Gastrocnemius medialis (tissue), 4 donors: ENCODE measurements around the gene FMO4. TPM values are rescaled to one million over a fixed set of nuclear protein-coding genes. Genes with fewer than 3 reads are reported as not detected.
A peak's percentile ranks its signal among the peaks of the same experiment; 100 is the strongest.

Experiments
- ATAC-seq, 2 donors: fragments of 150-250 bp; one replicate each; pipeline ENCODE4 v1.9.1; 2016
- DNase-seq, 2 donors: peaks; one replicate each; pipeline ENCODE4 v3.0.0-alpha.2; 2019
- H3K27ac ChIP-seq, 4 donors: fragments of 200-600 bp; sonication (generic); 1 replicate in 1 of 4; 2 replicates in 3 of 4; pipeline ENCODE4 v1.5.1; 2016 to 2018; ENCODE audit warnings: mild to moderate bottlenecking in 2 of 4, moderate library complexity in 1 of 4
- H3K27me3 ChIP-seq, 3 donors: fragments of 200-600 bp; sonication (generic) in 2 of 3; 1 replicate in 1 of 3; 2 replicates in 2 of 3; pipeline versions ENCODE4 v1.5.1 to v1.6.0; 2016 to 2019; ENCODE audit warnings: mild to moderate bottlenecking in 1 of 3, moderate library complexity in 1 of 3
- H3K36me3 ChIP-seq, 2 donors: fragments of 200-600 bp; sonication (generic) in 1 of 2; one replicate each; pipeline ENCODE4 v1.5.1; 2017 to 2018
- H3K4me1 ChIP-seq, 2 donors: fragments of 200-600 bp; sonication (generic) in 1 of 2; one replicate each; pipeline ENCODE4 v1.5.1; 2016 to 2017; ENCODE audit warnings: mild to moderate bottlenecking in 2 of 2
- H3K4me3 ChIP-seq, 4 donors: fragments of 200-600 bp; sonication (generic) in 3 of 4; 1 replicate in 1 of 4; 2 replicates in 3 of 4; pipeline ENCODE4 v1.5.1; 2016 to 2019; ENCODE audit warnings: mild to moderate bottlenecking in 2 of 4
- H3K9me3 ChIP-seq, 3 donors: fragments of 200-600 bp; sonication (generic) in 2 of 3; 1 replicate in 1 of 3; 2 replicates in 2 of 3; pipeline ENCODE4 v1.5.1; 2016 to 2019
- POLR2A ChIP-seq, 2 donors: fragments of 450-650 bp; IDR thresholded peaks; one replicate each; pipeline ENCODE4 v1.6.1; 2017; ENCODE audit warnings: antibody characterized with exemption in 2 of 2, mild to moderate bottlenecking in 2 of 2, moderate library complexity in 2 of 2
- in situ Hi-C, 4 donors: fragments of 200-750 bp; cut with MboI; loops; one replicate each; pipeline versions ENCODE4 v1.15.0 to v1.8.0; 2017; ENCODE audit warnings: low sequenced_read_pairs in 4 of 4
- intact Hi-C: fragments of 100-400 bp; cut with DNase I; formaldehyde crosslinking; loops from one replicate; pipeline ENCODE4 v1.15.1; 2023; ENCODE audit warnings: low total_unique reads
- total RNA-seq, 4 donors: library from RNA; depleted of rRNA; stranded (reverse); fragments of >200 nt; gene quantifications; one replicate each; pipeline versions ENCODE4 v1.1.0 to v1.2.3, GENCODE V29; 2016
- TF ChIP-seq, protein P1 (sequence below), 5 experiments: fragments of 450-650 bp in 3 of 5; fragments of 200-600 bp in 2 of 5; sonication (generic) in 2 of 5; IDR thresholded peaks in 4 of 5; conservative IDR thresholded peaks in 1 of 5; 1 replicate in 4 of 5; 2 replicates in 1 of 5; pipeline ENCODE4 v1.5.1; 2016 to 2019; ENCODE audit warnings: antibody characterized with exemption in 5 of 5, mild to moderate bottlenecking in 3 of 5, moderate library complexity in 3 of 5

FMO4 gene, protein sequence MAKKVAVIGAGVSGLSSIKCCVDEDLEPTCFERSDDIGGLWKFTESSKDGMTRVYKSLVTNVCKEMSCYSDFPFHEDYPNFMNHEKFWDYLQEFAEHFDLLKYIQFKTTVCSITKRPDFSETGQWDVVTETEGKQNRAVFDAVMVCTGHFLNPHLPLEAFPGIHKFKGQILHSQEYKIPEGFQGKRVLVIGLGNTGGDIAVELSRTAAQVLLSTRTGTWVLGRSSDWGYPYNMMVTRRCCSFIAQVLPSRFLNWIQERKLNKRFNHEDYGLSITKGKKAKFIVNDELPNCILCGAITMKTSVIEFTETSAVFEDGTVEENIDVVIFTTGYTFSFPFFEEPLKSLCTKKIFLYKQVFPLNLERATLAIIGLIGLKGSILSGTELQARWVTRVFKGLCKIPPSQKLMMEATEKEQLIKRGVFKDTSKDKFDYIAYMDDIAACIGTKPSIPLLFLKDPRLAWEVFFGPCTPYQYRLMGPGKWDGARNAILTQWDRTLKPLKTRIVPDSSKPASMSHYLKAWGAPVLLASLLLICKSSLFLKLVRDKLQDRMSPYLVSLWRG
- 1 to 10 TPM in 2 of 4 donors, under 1 TPM in 2; 0.36 to 2.9 (median 0.94) TPM for total RNA-seq

DNA sequence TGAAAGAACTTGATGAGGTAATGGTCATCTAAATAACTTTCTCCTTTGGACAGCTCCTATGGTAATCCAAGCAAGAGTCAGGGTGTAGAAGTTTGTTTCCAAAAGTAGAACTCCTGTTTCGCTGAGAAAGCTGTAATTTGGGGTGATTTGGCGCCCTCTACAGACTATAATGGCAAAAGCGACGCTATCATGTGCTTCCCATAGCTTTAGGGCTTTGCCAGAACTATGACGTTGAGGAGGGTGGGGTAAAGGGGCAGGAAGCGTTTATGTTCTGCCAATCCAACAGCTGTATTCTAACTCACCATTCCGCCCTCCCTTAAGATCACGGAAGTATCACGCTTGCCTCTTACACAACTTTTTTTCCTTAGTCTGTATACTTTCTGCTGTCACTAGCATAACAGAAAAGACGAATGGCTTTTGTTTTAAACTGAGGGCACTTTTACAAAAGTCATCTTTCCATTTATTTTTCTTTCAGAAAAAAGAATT is at the start of gene FMO4:
FMO4 (plus strand) TSS at position 349 of the 486 bp plus-strand sequence. CDS start 5,643 bp downstream, outside the sequence.
- TF ChIP-seq, protein P1, sequence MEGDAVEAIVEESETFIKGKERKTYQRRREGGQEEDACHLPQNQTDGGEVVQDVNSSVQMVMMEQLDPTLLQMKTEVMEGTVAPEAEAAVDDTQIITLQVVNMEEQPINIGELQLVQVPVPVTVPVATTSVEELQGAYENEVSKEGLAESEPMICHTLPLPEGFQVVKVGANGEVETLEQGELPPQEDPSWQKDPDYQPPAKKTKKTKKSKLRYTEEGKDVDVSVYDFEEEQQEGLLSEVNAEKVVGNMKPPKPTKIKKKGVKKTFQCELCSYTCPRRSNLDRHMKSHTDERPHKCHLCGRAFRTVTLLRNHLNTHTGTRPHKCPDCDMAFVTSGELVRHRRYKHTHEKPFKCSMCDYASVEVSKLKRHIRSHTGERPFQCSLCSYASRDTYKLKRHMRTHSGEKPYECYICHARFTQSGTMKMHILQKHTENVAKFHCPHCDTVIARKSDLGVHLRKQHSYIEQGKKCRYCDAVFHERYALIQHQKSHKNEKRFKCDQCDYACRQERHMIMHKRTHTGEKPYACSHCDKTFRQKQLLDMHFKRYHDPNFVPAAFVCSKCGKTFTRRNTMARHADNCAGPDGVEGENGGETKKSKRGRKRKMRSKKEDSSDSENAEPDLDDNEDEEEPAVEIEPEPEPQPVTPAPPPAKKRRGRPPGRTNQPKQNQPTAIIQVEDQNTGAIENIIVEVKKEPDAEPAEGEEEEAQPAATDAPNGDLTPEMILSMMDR (IDR thresholded peaks at IDR 0.05 in 4 of 5, conservative IDR thresholded peaks at IDR 0.05 in 1 of 5), result peak; percentile 46 to 69 (median 62)
- peak in 1 of 2 donors; percentile 34 for TF ChIP-seq POLR2A (IDR thresholded peaks at IDR 0.05)
- Histone ChIP-seq H3K9me3 (no peaks in the 10 kb centered on the region), H3K27ac (peak within 1 kb of the TSS; percentile 61 to 72 (median 66)), H3K4me3 (peak within 1 kb of the TSS; percentile 14 to 50 (median 30)), H3K27me3 (no peaks in the 10 kb centered on the region), H3K4me1 (peaks cover 0 to 12% of the 10 kb centered on the region in 2 donors), H3K36me3 (no peaks in the 10 kb centered on the region)
- peak; percentile 100 for ATAC-seq
- intact Hi-C loops (loop anchor here (1.0 to 10.0 kb wide), 5 partner anchors 69 to 1419 kb away; partner anchors contain the start of genes SCYL3 and VAMP4), in situ Hi-C loops (loop anchor here in 3 of 4 donors (10.0 to 25.0 kb wide), 2 partner anchors 69 to 352 kb away; partner anchors contain the start of gene FMO1 (in 1 of the 3))
- peak; percentile 82 to 87 for DNase-seq

DNA sequence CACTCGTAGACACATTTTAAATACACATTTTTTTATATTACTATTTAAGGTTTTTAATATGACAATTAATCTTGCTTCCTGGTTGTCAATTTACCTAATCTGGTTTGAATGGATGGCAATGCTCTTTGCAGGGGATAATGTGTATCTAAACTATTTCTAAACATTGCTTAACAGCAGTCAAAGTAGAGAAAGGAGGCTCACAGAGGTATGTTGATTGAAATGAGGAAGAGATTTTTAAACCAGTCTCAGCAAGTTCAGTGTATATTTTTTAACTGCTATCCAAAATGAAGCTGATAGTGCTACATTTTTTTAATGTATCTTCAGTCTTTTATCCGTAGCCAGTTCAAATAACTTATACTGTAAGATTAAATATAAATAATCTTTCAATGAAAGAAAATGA is 48.3 kb upstream of the FMO4 start:
- Histone ChIP-seq H3K27ac (no peak overlapping the region), H3K27me3 (no peaks in the 10 kb centered on the region), H3K9me3 (no peaks in the 10 kb centered on the region), H3K36me3 (no peaks in the 10 kb centered on the region), H3K4me3 (no peak overlapping the region), H3K4me1 (no peaks in the 10 kb centered on the region)
- in situ Hi-C loops, result no loop called here
- DNase-seq (no peak), ATAC-seq (no peak)
- intact Hi-C loops, result no loop called here
- TF ChIP-seq, protein P1 (IDR thresholded peaks at IDR 0.05 in 4 of 5, conservative IDR thresholded peaks at IDR 0.05 in 1 of 5), result no peak
- no peak for TF ChIP-seq POLR2A (IDR thresholded peaks at IDR 0.05)

DNA sequence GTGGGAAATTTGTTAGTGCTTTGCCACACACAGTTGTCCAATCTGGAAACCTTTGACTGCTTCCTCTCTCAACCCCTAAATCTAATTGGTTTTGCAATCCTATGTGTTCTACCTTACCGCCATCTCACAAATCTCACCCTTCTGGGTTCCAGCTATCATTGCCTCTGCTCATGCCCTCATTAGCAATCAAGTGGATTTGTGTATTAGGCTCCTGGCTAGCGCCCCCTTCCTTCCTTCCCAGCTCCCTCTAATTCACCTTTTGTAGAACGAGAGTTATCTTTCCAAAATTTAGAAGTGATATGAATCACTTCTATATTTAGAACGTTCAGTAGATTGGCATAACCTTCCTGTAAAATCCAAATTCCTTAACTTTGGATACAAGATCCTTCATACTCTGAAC is 47.1 kb upstream of the FMO4 start:
- Histone ChIP-seq H3K27me3 (no peaks in the 10 kb centered on the region), H3K27ac (no peak overlapping the region), H3K36me3 (no peaks in the 10 kb centered on the region), H3K9me3 (no peaks in the 10 kb centered on the region), H3K4me3 (no peak overlapping the region), H3K4me1 (no peaks in the 10 kb centered on the region)
- ATAC-seq (no peak), DNase-seq (no peak)
- no peak for TF ChIP-seq POLR2A (IDR thresholded peaks at IDR 0.05)
- TF ChIP-seq, protein P1 (IDR thresholded peaks at IDR 0.05 in 4 of 5, conservative IDR thresholded peaks at IDR 0.05 in 1 of 5), result no peak
- in situ Hi-C loops (no loop called here), intact Hi-C loops (no loop called here)

DNA sequence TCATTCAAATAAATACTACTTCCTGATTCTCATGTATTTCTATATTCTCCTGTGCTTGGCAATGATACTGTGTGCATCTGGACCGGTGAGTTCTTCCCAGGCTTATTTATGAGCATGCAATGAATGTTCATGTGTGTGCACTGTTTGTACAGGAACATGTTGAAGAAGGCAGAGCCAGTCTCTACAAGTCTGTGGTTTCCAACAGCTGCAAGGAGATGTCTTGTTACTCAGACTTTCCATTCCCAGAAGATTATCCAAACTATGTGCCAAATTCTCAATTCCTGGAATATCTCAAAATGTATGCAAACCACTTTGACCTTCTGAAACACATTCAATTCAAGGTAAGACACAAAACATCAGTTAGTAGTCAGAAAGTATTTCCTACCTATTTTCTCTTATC is 46.6 kb upstream of the FMO4 start:
- intact Hi-C loops (no loop called here), in situ Hi-C loops (no loop called here)
- TF ChIP-seq, protein P1 (IDR thresholded peaks at IDR 0.05 in 4 of 5, conservative IDR thresholded peaks at IDR 0.05 in 1 of 5), result no peak
- no peak for TF ChIP-seq POLR2A (IDR thresholded peaks at IDR 0.05)
- H3K9me3 ChIP-seq, result no peaks in the 10 kb centered on the region
- no peaks in the 10 kb centered on the region for H3K27me3 ChIP-seq
- DNase-seq (no peak), ATAC-seq (no peak)
- H3K4me3 ChIP-seq, result no peak overlapping the region
- no peaks in the 10 kb centered on the region for H3K36me3 ChIP-seq
- H3K4me1 ChIP-seq, result no peaks in the 10 kb centered on the region
- no peak overlapping the region for H3K27ac ChIP-seq
